Adrenal gland (tissue), 5 donors: ENCODE results near the gene EDEM1.

Source experiments
- CTCF ChIP-seq, 6 experiments: fragments of 450-650 bp in 4 of 6; fragments of 200-600 bp in 2 of 6; sonication (generic) in 1 of 6; IDR thresholded peaks; 1 replicate in 5 of 6; 2 replicates in 1 of 6; pipeline versions ENCODE4 v1.5.1 to v1.8.0; 2016 to 2021; ENCODE audit warnings: antibody characterized with exemption in 6 of 6, mild to moderate bottlenecking in 2 of 6, moderate library complexity in 1 of 6
- POLR2A ChIP-seq, 2 donors: fragments of 450-650 bp; IDR thresholded peaks; one replicate each; pipeline ENCODE4 v1.6.1; 2017; ENCODE audit warnings: antibody characterized with exemption in 2 of 2, mild to moderate bottlenecking in 2 of 2, moderate library complexity in 1 of 2
- donor health status: DM: no; HTN: no; CAD: no.

- TF ChIP-seq CTCF (IDR thresholded peaks at IDR 0.05) = no peak
- TF ChIP-seq POLR2A (IDR thresholded peaks at IDR 0.05) = no peak
Observed at GRCh38 chr3:5191555-5192304, 4.2 kb downstream of the EDEM1 start.
